GM18508 (cell line): ENCODE measurements around the gene PRKCE.
"Not testable (repeated sequence)": the region's sequence is repeated elsewhere in the genome, so short reads cannot be mapped to it uniquely, and the experiment has no call there.

Experiments
- ATAC-seq: cut with Tn5 transposase; IDR thresholded peaks from one replicate; pipeline ENCODE4 v1.9.1; 2021; ENCODE audit warnings: moderate number of reproducible peaks; ENCODE audit not compliant: insufficient read depth, unreplicated experiment

Gene PRKCE

GRCh38 chr2:45879406-45879805, 227.9 kb downstream of the PRKCE start:
- ATAC-seq, result no peak

- no peak for ATAC-seq
These were observed 228.5 kb downstream of the PRKCE start for GRCh38 chr2:45879936-45880335.

GRCh38 chr2:45881970-45882581, 230.6 kb downstream of the PRKCE start:
- ATAC-seq, result no peak

GRCh38 chr2:45882707-45883602, 231.5 kb downstream of the PRKCE start:
- ATAC-seq, result no peak

- no peak for ATAC-seq
These were observed 232.1 kb downstream of the PRKCE start for GRCh38 chr2:45883603-45884000.

GRCh38 chr2:45884126-45884525, 232.7 kb downstream of the PRKCE start:
- no peak for ATAC-seq

- ATAC-seq, result no peak
These were observed 233.7 kb downstream of the PRKCE start for GRCh38 chr2:45885171-45885621.

GRCh38 chr2:45886171-45886663, 234.7 kb downstream of the PRKCE start:
- no peak for ATAC-seq

GRCh38 chr2:45888167-45888566, 236.7 kb downstream of the PRKCE start:
- no peak for ATAC-seq

- no peak for ATAC-seq
These were observed 237.2 kb downstream of the PRKCE start for GRCh38 chr2:45888641-45889040.

- ATAC-seq, result peak; percentile 55
These were observed 237.6 kb downstream of the PRKCE start for GRCh38 chr2:45889053-45889452.

- ATAC-seq, result no peak
These were observed 238.3 kb downstream of the PRKCE start for GRCh38 chr2:45889620-45890370.

GRCh38 chr2:45890371-45890646, 238.8 kb downstream of the PRKCE start:
- not testable (repeated sequence) for ATAC-seq

- ATAC-seq, result no peak
These were observed 239.3 kb downstream of the PRKCE start for GRCh38 chr2:45890819-45891218.

GRCh38 chr2:45891719-45892424, 240.4 kb downstream of the PRKCE start:
- ATAC-seq, result no peak

- no peak for ATAC-seq
These were observed 240.9 kb downstream of the PRKCE start for GRCh38 chr2:45892425-45892745.

- ATAC-seq, result no peak
These were observed 241.3 kb downstream of the PRKCE start for GRCh38 chr2:45892757-45893156.

- ATAC-seq, result no peak
These were observed 242.7 kb downstream of the PRKCE start for GRCh38 chr2:45894211-45894610.

GRCh38 chr2:45895241-45895861, 243.9 kb downstream of the PRKCE start:
- ATAC-seq, result no peak

- ATAC-seq, result no peak
These were observed 244.8 kb downstream of the PRKCE start for GRCh38 chr2:45896311-45896710.
